DND-41 (cell line): ENCODE results near the gene FAM171A1.

Source experiments
- ATAC-seq: fragments of 200-7000 bp; cut with Tn5 transposase; 3 replicates; pipeline ENCODE4 v1.9.1; 2021; ENCODE audit warnings: low read depth; ENCODE audit not compliant: insufficient read depth
- DNase-seq: peaks from one replicate; pipeline ENCODE4 v3.0.0-alpha.2; 2020
- H2AFZ ChIP-seq: 2 replicates; pipeline ENCODE4 v1.6.0; 2012; ENCODE audit warnings: low read depth, low read length
- H3K27ac ChIP-seq: 2 replicates; pipeline ENCODE4 v1.5.1; 2012; ENCODE audit warnings: low read length, inconsistent platforms
- H3K27me3 ChIP-seq: fragments of 200-600 bp; sonication (generic); 2 replicates; pipeline ENCODE4 v1.6.0; 2012; ENCODE audit warnings: low read length, mild to moderate bottlenecking, inconsistent platforms; ENCODE audit not compliant: insufficient read depth, poor library complexity
- H3K36me3 ChIP-seq: 2 replicates; pipeline ENCODE4 v1.5.1; 2012; ENCODE audit warnings: low read length, inconsistent platforms; ENCODE audit not compliant: insufficient read depth
- H3K4me1 ChIP-seq: 2 replicates; pipeline ENCODE4 v1.5.1; 2012; ENCODE audit warnings: mild to moderate bottlenecking, low read length; ENCODE audit not compliant: insufficient read depth
- H3K4me2 ChIP-seq: 2 replicates; pipeline ENCODE4 v1.6.0; 2012; ENCODE audit warnings: mild to moderate bottlenecking, moderate library complexity, low read length, inconsistent platforms; ENCODE audit not compliant: insufficient read depth
- H3K4me3 ChIP-seq, 2 experiments: fragments of 200-600 bp in 1 of 2; shearing (Covaris generic) in 1 of 2; 2 replicates each; pipeline ENCODE4 v1.5.1; 2012 to 2016; ENCODE audit warnings: inconsistent platforms in 2 of 2, low read length in 2 of 2, mild to moderate bottlenecking in 2 of 2, low read depth in 1 of 2, moderate library complexity in 1 of 2
- H3K79me2 ChIP-seq: 2 replicates; pipeline ENCODE4 v1.6.0; 2012; ENCODE audit warnings: low read length, inconsistent platforms; ENCODE audit not compliant: insufficient read depth
- H3K9ac ChIP-seq: 2 replicates; pipeline ENCODE4 v1.6.0; 2012; ENCODE audit warnings: low read depth, mild to moderate bottlenecking, inconsistent platforms, low read length, moderate library complexity
- H3K9me3 ChIP-seq: 2 replicates; pipeline ENCODE4 v1.5.1; 2012; ENCODE audit warnings: low read length, moderate library complexity, mild to moderate bottlenecking, inconsistent platforms; ENCODE audit not compliant: insufficient read depth, severe bottlenecking
- H4K20me1 ChIP-seq: 2 replicates; pipeline ENCODE4 v1.6.0; 2012; ENCODE audit warnings: low read length; ENCODE audit not compliant: insufficient read depth
- EZH2 ChIP-seq: IDR thresholded peaks from 3 replicates; pipeline ENCODE4 v1.6.1; 2012; ENCODE audit warnings: borderline replicate concordance, low read depth, mild to moderate bottlenecking, moderate library complexity, low read length, inconsistent platforms; ENCODE audit not compliant: severe bottlenecking
- TF ChIP-seq, protein P1 (sequence below): IDR thresholded peaks from 2 replicates; pipeline ENCODE4 v1.5.1; 2012; ENCODE audit warnings: borderline replicate concordance, low read length, moderate library complexity, mild to moderate bottlenecking; ENCODE audit not compliant: poor library complexity, severe bottlenecking; ENCODE audit errors: extremely low read depth

The FAM171A1 gene

GRCh38 chr10:15373199-15373598 is 2.1 kb upstream of the FAM171A1 start:
- Histone ChIP-seq H3K9ac (no peak overlapping the region), H3K4me2 (no peak overlapping the region), H3K27ac (no peak overlapping the region)

GRCh38 chr10:15370212-15370855 is 755 bp downstream of the FAM171A1 start:
- ATAC-seq = peak; percentile 32
- Histone ChIP-seq H3K4me2 (peak overlapping the region; percentile 78), H3K9ac (peak overlapping the region; percentile 60)

More at GRCh38 chr10:15373199-15373598, 2.1 kb upstream of the FAM171A1 start:
- no peak for DNase-seq
- Histone ChIP-seq H4K20me1 (no peaks in the 10 kb centered on the region; the same call in 1 of the 2 replicates), H3K4me1 (peaks cover 17% of the 10 kb centered on the region), H3K9me3 (no peaks in the 10 kb centered on the region), H3K4me3 (no peak overlapping the region), H3K36me3 (no peaks in the 10 kb centered on the region), H3K79me2 (no peaks in the 10 kb centered on the region), H3K27me3 (peaks cover 24% of the 10 kb centered on the region), H2AFZ (no peak overlapping the region)
- ATAC-seq = no peak
- TF ChIP-seq, protein P1, sequence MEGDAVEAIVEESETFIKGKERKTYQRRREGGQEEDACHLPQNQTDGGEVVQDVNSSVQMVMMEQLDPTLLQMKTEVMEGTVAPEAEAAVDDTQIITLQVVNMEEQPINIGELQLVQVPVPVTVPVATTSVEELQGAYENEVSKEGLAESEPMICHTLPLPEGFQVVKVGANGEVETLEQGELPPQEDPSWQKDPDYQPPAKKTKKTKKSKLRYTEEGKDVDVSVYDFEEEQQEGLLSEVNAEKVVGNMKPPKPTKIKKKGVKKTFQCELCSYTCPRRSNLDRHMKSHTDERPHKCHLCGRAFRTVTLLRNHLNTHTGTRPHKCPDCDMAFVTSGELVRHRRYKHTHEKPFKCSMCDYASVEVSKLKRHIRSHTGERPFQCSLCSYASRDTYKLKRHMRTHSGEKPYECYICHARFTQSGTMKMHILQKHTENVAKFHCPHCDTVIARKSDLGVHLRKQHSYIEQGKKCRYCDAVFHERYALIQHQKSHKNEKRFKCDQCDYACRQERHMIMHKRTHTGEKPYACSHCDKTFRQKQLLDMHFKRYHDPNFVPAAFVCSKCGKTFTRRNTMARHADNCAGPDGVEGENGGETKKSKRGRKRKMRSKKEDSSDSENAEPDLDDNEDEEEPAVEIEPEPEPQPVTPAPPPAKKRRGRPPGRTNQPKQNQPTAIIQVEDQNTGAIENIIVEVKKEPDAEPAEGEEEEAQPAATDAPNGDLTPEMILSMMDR = no peak
- TF ChIP-seq EZH2 = no peak

DNA sequence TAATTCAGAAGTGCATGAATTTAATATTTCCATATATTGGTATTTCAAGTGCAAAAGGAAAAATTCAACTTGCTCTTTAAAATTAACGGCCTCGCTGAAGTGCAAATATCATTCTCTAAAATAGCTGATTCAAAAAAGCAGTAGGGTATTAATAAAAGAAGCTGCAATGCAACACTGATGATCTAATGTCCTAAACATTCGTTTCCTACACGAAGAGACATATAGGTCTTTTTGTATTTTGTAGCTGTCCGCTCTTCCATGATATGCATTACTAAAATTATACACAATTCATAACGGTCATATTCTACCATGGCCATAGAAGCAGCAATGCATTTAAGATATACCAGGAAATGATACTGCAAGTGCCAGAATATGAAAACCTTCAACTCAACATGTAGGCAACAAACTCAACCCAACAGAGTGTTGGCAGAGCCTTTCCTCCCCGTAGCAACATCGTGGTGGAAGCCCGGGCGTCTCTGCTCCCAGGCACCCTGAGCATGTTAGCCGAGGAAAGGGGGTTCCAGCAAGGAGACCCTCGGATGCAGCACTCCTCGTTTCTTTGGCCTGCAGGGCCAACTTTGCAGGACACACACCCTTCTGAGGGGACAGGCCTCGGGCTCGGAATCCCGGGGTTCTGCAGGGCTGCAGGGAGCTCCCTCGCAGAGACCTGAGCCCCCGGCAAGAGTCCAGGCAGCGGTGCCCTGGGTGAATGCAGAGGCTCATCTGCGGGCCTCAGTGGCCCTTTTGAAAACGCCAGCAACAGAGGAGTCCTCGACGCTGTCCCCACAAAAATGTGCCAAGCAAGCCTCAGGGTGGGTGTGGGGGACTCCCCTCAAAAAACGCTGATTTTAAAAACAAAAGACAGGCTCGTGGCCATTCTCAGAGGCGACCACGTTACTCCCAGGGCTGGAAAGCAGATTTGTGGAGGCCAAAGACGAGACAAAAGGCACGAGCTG is 1.6 kb downstream of the FAM171A1 start:
- no peaks in the 10 kb centered on the region for H3K36me3 ChIP-seq
- DNase-seq = no peak
- TF ChIP-seq EZH2 = no peak
- TF ChIP-seq, protein P1 = no peak
- H3K79me2 ChIP-seq = no peaks in the 10 kb centered on the region
- H4K20me1 ChIP-seq = no peaks in the 10 kb centered on the region; the same call in 1 of the 2 replicates
- H3K4me3 ChIP-seq = peak overlapping the region in 1 of 2 experiments; percentile 61; a peak in 2 of 4 replicates
- H3K4me2 ChIP-seq = peak overlapping the region; percentile 78
- ATAC-seq = no peak
- H3K9me3 ChIP-seq = no peaks in the 10 kb centered on the region
- H3K4me1 ChIP-seq = peaks cover 17% of the 10 kb centered on the region
- no peak overlapping the region for H3K27ac ChIP-seq
- peak overlapping the region; percentile 60 for H3K9ac ChIP-seq
- peaks cover 24% of the 10 kb centered on the region for H3K27me3 ChIP-seq
- H2AFZ ChIP-seq = no peak overlapping the region; the same call in 1 of the 2 replicates

More at GRCh38 chr10:15370212-15370855, 755 bp downstream of the FAM171A1 start:
- Histone ChIP-seq H3K36me3 (no peaks in the 10 kb centered on the region), H3K9me3 (no peaks in the 10 kb centered on the region), H2AFZ (peak overlapping the region; percentile 60; the same call in 1 of the 2 replicates), H3K4me1 (peaks cover 17% of the 10 kb centered on the region), H4K20me1 (no peaks in the 10 kb centered on the region; the same call in 1 of the 2 replicates), H3K27ac (no peak overlapping the region; the same call in 1 of the 2 replicates), H3K27me3 (peaks cover 24% of the 10 kb centered on the region), H3K4me3 (peak overlapping the region; percentile 34 to 61; a peak in 3 of 4 replicates), H3K79me2 (no peaks in the 10 kb centered on the region)
- no peak for DNase-seq
- TF ChIP-seq EZH2 = peak; percentile 59
- TF ChIP-seq, protein P1 = no peak
